ENCODE results near the gene IKBKE. TPM values are rescaled to one million over a fixed set of nuclear protein-coding genes. Genes with fewer than 3 reads are reported as not detected.

IKBKE gene
- total RNA-seq, 1 experiment from 2014 or later, result 6.6 TPM

- no peak overlapping the region for H3K4me2 ChIP-seq (ENCODE audit: insufficient read depth, insufficient read length, low read length)
- no peak overlapping the region for H4K5ac ChIP-seq (ENCODE audit: insufficient read length, low read depth, low read length)
- no peak overlapping the region for H3K56ac ChIP-seq (ENCODE audit: insufficient read length, low read depth, low read length)
- no peak overlapping the region for H3T11ph ChIP-seq (ENCODE audit: low read length)
- H3K23ac ChIP-seq (ENCODE audit: insufficient read length, low read depth, low read length), result no peak overlapping the region
- no peak overlapping the region for H2BK5ac ChIP-seq (ENCODE audit: insufficient read length, low read length)
- H3K14ac ChIP-seq (ENCODE audit: insufficient read depth, low read length), result no peak overlapping the region
- H3K23me2 ChIP-seq (ENCODE audit: insufficient read length, low read depth, low read length, poor library complexity, severe bottlenecking), result peaks cover 9% of the 10 kb centered on the region
- no peaks in the 10 kb centered on the region for H3K79me1 ChIP-seq (ENCODE audit: insufficient read depth, low read depth, low read length, poor library complexity, severe bottlenecking)
- H3K18ac ChIP-seq (ENCODE audit: insufficient read length, low read depth, low read length), result no peak overlapping the region
- H3K4me1 Mint-ChIP-seq, result peaks cover 9 to 19% of the 10 kb centered on the region in 2 experiments
- H3K27ac Mint-ChIP-seq, result no peak overlapping the region
- no peak overlapping the region for H3K4me3 Mint-ChIP-seq
- peaks cover 80% of the 10 kb centered on the region for H3K27me3 Mint-ChIP-seq (ENCODE audit: low read depth)
- peaks cover 19% of the 10 kb centered on the region for H3K27me3 ChIP-seq (ENCODE audit: insufficient read depth, low read length)
- no peak overlapping the region for H4K91ac ChIP-seq (ENCODE audit: insufficient read length, low read depth, low read length)
- H2BK120ac ChIP-seq (ENCODE audit: low read depth, low read length, poor library complexity, severe bottlenecking), result no peak overlapping the region
- no CpG with 5 or more reads among the region's 3 CpGs for WGBS (ENCODE audit: extremely low coverage, insufficient read length, low lambda C conversion rate)
- TF ChIP-seq CTCF (conservative IDR thresholded peaks at IDR 0.05), result no peak
- H3K36me3 Mint-ChIP-seq (ENCODE audit: insufficient read depth in 1 of 3, low read depth in 3 of 3), result no peaks in the 10 kb centered on the region; a peak in 1 of 7 replicates
- no peak overlapping the region for H4K8ac ChIP-seq (replicated peaks; ENCODE audit: insufficient read length, low read depth, low read length)
- no peak overlapping the region for H2BK12ac ChIP-seq (ENCODE audit: insufficient read length, low read depth, low read length)
- no peak overlapping the region for H2AFZ ChIP-seq (ENCODE audit: low read length)
- no peak overlapping the region for H3K4ac ChIP-seq (ENCODE audit: low read depth, low read length)
- H3K4me1 ChIP-seq (ENCODE audit: insufficient read depth, low read length), result no peaks in the 10 kb centered on the region; the same call in 1 of the 2 replicates
- H4K20me1 ChIP-seq (ENCODE audit: control insufficient read depth, insufficient read depth, insufficient read length), result no peaks in the 10 kb centered on the region
- DNase-seq, result no peak
- H2BK20ac ChIP-seq (ENCODE audit: low read depth, low read length, poor library complexity, severe bottlenecking), result no peak overlapping the region
- no peaks in the 10 kb centered on the region; a peak in 1 of 5 replicates for H3K9me3 Mint-ChIP-seq
- H2BK15ac ChIP-seq (ENCODE audit: low read depth, low read length), result no peak overlapping the region
- no peak overlapping the region for H3K27ac ChIP-seq (ENCODE audit: insufficient read length, low read depth, low read length)
- H2AK5ac ChIP-seq (ENCODE audit: insufficient read length, low read length), result no peak overlapping the region
- no peaks in the 10 kb centered on the region for H3K9me3 ChIP-seq (ENCODE audit: control insufficient read depth, low read depth, low read length)
- H3K9ac ChIP-seq (ENCODE audit: extremely low read depth, insufficient read length, low read length), result no peak overlapping the region
- no peaks in the 10 kb centered on the region for H3K79me2 ChIP-seq (ENCODE audit: insufficient read depth, low read length)
Measured at GRCh38 chr1:206504363-206504713, 34.1 kb downstream of the IKBKE start.

All from H9 (cell line).